SW480 (cell line): ENCODE results near the gene LGALS4.
"Not testable (repeated sequence)": the region's sequence is repeated elsewhere in the genome, so short reads cannot be mapped to it uniquely, and the experiment has no call there.

Experiments
- DNase-seq: peaks from one replicate; pipeline ENCODE4 v3.0.0-alpha.2; 2016; ENCODE audit warnings: low spot score

Gene LGALS4

GRCh38 chr19:38770228-38770948 lies 42.4 kb downstream of the LGALS4 start:
- DNase-seq: not testable (repeated sequence)

DNA sequence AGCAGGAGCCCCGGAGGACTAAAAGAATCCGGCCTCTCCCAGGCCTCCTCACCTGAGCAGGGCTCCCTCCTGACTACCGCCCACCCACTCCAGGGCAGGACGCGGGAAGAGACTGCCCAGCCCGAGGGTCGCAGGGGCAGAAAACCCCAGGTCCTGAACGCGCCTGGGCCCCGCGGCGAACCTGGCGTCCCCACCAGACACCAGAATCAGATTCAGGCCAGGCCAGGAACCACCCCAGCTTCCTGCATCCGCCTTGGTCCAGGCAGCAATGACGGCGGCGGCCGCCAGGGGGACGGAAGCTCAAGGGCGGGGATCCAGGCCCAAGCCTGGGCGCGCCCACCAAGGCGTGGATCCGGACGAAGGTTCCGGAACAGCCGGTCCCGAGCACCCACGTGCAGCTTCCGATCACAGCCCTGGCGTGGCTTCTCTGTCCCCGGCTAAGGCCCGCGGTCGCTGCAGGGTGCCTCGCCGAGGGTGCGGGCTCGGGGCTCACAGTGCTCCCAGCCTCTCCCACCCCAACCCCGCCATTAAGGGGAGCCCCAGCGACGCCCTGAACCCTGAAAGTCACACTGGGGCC lies 43.0 kb downstream of the LGALS4 start:
- no peak for DNase-seq

- DNase-seq: no peak
Observed at GRCh38 chr19:38766276-38767047, 46.3 kb downstream of the LGALS4 start.

GRCh38 chr19:38765214-38765613 lies 47.5 kb downstream of the LGALS4 start:
- no peak for DNase-seq

DNA sequence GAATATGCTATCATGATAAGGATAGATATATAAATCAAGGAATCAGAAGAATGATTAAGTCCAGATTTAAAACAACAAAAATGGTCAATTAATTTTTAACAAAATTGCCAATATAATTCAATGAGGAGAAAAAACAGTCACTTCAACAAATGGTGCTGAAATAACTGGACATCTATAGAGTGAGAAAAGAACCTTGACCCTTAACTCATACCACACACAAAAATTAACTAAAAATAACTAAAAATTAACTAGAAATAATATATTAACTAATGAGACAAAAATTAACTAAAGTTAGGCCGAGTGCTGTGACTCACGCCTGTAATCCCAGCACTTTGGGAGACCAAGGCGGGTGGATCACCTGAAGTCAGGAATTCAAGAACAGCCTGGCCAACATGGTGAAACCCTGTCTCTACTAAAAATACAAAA lies 48.9 kb downstream of the LGALS4 start:
- no peak for DNase-seq

DNA sequence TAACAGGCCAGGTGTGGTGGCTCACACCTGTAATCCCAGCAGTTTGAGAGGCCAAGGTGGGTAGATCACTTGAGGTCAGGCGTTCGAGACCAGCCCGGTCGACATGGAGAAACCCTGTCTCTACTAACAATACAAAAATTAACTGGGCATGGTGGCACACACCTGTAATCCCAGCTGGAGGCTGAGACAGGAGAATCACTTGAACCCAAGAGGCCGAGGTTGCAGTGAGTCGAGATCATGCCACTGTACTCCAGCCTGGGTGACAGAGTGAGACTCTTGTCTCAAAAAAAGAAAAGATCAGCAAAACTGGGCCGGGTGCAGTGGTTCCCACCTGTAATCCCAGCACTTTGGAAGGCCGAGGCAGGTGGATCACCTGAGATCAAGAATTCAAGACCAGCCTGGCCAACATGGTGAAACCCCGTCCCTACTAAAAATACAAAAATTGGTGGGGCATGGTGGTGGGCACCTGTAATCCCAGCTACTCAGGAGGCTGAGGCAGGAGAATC lies 50.8 kb downstream of the LGALS4 start:
- DNase-seq: not testable (repeated sequence)

DNA sequence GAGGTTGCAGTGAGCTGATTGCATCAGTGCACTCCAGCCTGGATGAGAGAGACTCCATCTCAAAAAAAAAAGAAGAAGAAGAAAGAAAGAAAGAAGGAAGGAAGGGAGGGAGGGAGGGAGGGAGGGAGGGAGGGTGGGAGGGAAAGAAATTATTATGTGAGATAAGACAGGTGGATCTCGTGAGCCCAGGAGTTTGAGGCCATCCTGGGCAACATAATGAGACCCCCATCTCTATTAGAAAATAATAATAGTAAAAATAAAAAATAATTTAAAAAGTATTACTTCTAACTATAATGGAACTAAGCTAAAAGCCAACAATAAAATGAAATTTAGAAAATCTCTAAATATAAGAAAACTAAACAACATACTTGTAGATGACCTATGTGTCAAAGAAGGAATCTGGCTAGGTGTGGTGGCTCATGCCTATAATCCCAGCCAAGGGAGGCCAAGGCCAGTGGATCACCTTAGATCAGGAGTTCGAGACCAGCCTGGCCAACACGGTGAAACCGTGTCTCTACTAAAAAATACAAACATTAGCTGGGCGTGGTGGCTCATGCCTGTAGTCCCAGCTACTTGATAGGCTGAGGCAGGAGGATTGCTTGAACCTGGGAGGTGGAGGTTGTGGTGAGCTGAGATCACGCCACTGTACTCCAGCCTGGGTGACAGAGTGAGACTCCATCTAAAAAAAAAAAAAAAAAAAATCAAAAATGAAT lies 51.8 kb downstream of the LGALS4 start:
- DNase-seq: not testable (repeated sequence)

DNA sequence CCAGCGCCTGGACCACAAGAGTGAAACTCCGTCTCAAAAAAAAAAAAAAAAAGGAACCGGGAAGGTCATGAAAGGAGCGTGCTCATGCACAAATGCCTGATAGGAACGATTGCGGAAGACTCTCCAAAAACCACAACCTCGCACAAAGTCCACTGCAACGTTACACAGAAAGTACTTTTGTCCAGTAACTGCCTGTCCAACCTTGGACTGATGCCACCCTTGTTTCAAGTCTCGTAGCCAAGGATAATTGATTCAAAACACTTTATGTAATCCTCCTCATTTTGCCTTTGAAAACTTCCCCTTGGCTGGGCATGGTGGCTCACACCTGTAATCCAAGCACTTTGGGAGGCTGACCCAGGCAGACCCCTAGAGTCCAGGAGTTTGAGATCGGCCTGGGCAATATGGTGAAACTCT lies 53.1 kb downstream of the LGALS4 start:
- DNase-seq: no peak

DNA sequence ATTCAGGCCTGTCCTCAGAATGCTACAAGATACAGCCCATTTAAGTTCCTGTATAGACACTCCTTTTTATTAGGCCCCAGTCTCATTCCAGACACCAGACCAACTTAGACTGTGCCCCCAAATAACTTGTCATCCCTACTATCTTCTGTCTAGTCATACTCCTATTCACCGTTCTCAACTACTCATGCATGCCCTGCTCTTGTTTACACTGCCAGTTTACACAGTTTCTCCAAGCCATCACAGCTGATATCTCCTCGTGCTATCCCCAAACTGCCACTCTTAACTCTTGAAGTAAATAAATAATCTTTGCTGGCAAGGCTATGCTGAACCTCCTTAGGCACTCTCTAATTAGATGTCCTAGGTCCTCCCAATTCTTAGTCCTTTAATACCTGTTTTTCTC lies 58.5 kb downstream of the LGALS4 start:
- DNase-seq: not testable (repeated sequence)

- not testable (repeated sequence) for DNase-seq
Observed at GRCh38 chr19:38753783-38754182, 59.0 kb downstream of the LGALS4 start.
